Activated CD4-positive, alpha-beta T cell treated with anti-CD3 and anti-CD28 coated beads for 36 hours (primary cell): ENCODE results near the gene FBXW7. TPM values are rescaled to one million over a fixed set of nuclear protein-coding genes. Genes with fewer than 3 reads are reported as not detected.
A peak's percentile ranks its signal among the peaks of the same experiment; 100 is the strongest.

Source experiments
- ATAC-seq: fragments of 200-7000 bp; cut with Tn5 transposase; one replicate; pipeline ENCODE4 v1.10.0; 2021; ENCODE audit warnings: mild to moderate bottlenecking, moderate library complexity
- CTCF ChIA-PET: fragments of 350-600 bp; sonication (Branson Sonifier 250); formaldehyde crosslinking; loops from one replicate; lab custom pipeline; 2021; ENCODE audit warnings: antibody characterized with exemption; lab: Charles Lee
- POLR2A ChIA-PET: fragments of 350-600 bp; sonication (Branson Sonifier 250); formaldehyde crosslinking; loops from one replicate; lab custom pipeline; 2021; ENCODE audit warnings: antibody characterized with exemption, inconsistent platforms; lab: Charles Lee
- DNase-seq: peaks from one replicate; pipeline ENCODE4 v3.0.0-alpha.2; 2020
- H3K27ac Mint-ChIP-seq: one replicate; pipeline ENCODE4 v1.8.0; 2021; ENCODE audit warnings: mixed read lengths
- H3K27me3 Mint-ChIP-seq: one replicate; pipeline ENCODE4 v1.8.0; 2021; ENCODE audit warnings: mixed read lengths
- H3K36me3 Mint-ChIP-seq: one replicate; pipeline ENCODE4 v1.8.0; 2021; ENCODE audit warnings: low read depth, mixed read lengths
- H3K4me1 Mint-ChIP-seq: one replicate; pipeline ENCODE4 v1.8.0; 2021; ENCODE audit warnings: mixed read lengths
- H3K4me3 Mint-ChIP-seq: one replicate; pipeline ENCODE4 v1.8.0; 2021; ENCODE audit warnings: mild to moderate bottlenecking, moderate library complexity, mixed read lengths
- H3K9me3 Mint-ChIP-seq: one replicate; pipeline ENCODE4 v1.8.0; 2021; ENCODE audit warnings: low read depth, mixed read lengths
- intact Hi-C, 2 experiments: fragments of 100-400 bp; cut with DNase I in 1 of 2; cut with micrococcal nuclease in 1 of 2; formaldehyde crosslinking; loops; one replicate each; pipeline versions ENCODE4 v1.14.2 to v1.15.1; 2022 to 2024; cut with DNase I, micrococcal nuclease
- total RNA-seq, 2 experiments: library from RNA; stranded (reverse); gene quantifications; one replicate each; pipeline ENCODE4 v1.2.3, GENCODE V29; 2021

FBXW7 gene
- total RNA-seq, 2 experiments from 2014 or later, result 29.8 to 31.6 TPM

GRCh38 chr4:152419809-152420208 is 116.1 kb downstream of the FBXW7 start:
- Mint-ChIP-seq H3K27me3 (no peaks in the 10 kb centered on the region), H3K27ac (no peak overlapping the region), H3K9me3 (no peaks in the 10 kb centered on the region), H3K4me3 (no peak overlapping the region), H3K4me1 (peaks cover 26% of the 10 kb centered on the region), H3K36me3 (peaks cover 1% of the 10 kb centered on the region)
- POLR2A ChIA-PET, result no interaction called here
- intact Hi-C loops, result no loop called here
- ATAC-seq (no peak), DNase-seq (no peak)
- CTCF ChIA-PET, result interaction anchor here (2.2 kb wide), 1 partner anchor 11 kb away, joined by 12 read pairs; no protein-coding TSS in a partner anchor

GRCh38 chr4:152417673-152418072 is 118.2 kb downstream of the FBXW7 start:
- DNase-seq (no peak), ATAC-seq (no peak)
- no peaks in the 10 kb centered on the region for H3K9me3 Mint-ChIP-seq
- intact Hi-C loops, result no loop called here
- no peak overlapping the region for H3K27ac Mint-ChIP-seq
- ChIA-PET POLR2A (no interaction called here), CTCF (interaction anchor here (0.8 to 2.1 kb wide), 5 partner anchors 9 to 672 kb away, joined by 3 to 11 read pairs (median 4); no protein-coding TSS in a partner anchor)
- peaks cover 23% of the 10 kb centered on the region for H3K4me1 Mint-ChIP-seq
- no peak overlapping the region for H3K4me3 Mint-ChIP-seq
- H3K27me3 Mint-ChIP-seq, result no peaks in the 10 kb centered on the region
- no peaks in the 10 kb centered on the region for H3K36me3 Mint-ChIP-seq

- no peaks in the 10 kb centered on the region for H3K9me3 Mint-ChIP-seq
- no peak for ATAC-seq
- intact Hi-C loops, result no loop called here
- no peak overlapping the region for H3K27ac Mint-ChIP-seq
- H3K27me3 Mint-ChIP-seq, result no peaks in the 10 kb centered on the region
- DNase-seq, result no peak
- no peaks in the 10 kb centered on the region for H3K36me3 Mint-ChIP-seq
- peaks cover 16% of the 10 kb centered on the region for H3K4me1 Mint-ChIP-seq
- ChIA-PET CTCF (interaction anchor here (0.6 to 1.0 kb wide), 2 partner anchors 32 to 169 kb away, joined by 3 read pairs; no protein-coding TSS in a partner anchor), POLR2A (no interaction called here)
- no peak overlapping the region for H3K4me3 Mint-ChIP-seq
These were observed 119.9 kb downstream of the FBXW7 start for GRCh38 chr4:152415980-152416379.

GRCh38 chr4:152408514-152409327 is 127.2 kb downstream of the FBXW7 start:
- DNase-seq (peak; percentile 18), ATAC-seq (peak; percentile 65)
- no peak overlapping the region for H3K4me3 Mint-ChIP-seq
- H3K27me3 Mint-ChIP-seq, result no peaks in the 10 kb centered on the region
- no peaks in the 10 kb centered on the region for H3K9me3 Mint-ChIP-seq
- H3K27ac Mint-ChIP-seq, result no peak overlapping the region
- H3K36me3 Mint-ChIP-seq, result peaks cover 13% of the 10 kb centered on the region
- ChIA-PET POLR2A (no interaction called here), CTCF (interaction anchor here (0.5 to 3.1 kb wide), 39 partner anchors 8 to 361 kb away, joined by 3 to 17 read pairs (median 4); no protein-coding TSS in a partner anchor)
- peaks cover 13% of the 10 kb centered on the region for H3K4me1 Mint-ChIP-seq
- intact Hi-C loops, result loop anchor here (1.0 to 10.0 kb wide), 6 partner anchors 94 to 720 kb away; no protein-coding TSS in a partner anchor

GRCh38 chr4:152401424-152401823 is 134.5 kb downstream of the FBXW7 start:
- intact Hi-C loops, result loop anchor here in 1 of 2 experiments (10.0 kb wide), 1 partner anchor 333 kb away; no protein-coding TSS in a partner anchor
- POLR2A ChIA-PET, result no interaction called here
- no peak overlapping the region for H3K4me3 Mint-ChIP-seq
- no peak for DNase-seq
- peaks cover 18% of the 10 kb centered on the region for H3K4me1 Mint-ChIP-seq
- H3K9me3 Mint-ChIP-seq, result no peaks in the 10 kb centered on the region
- no peak overlapping the region for H3K27ac Mint-ChIP-seq
- peaks cover 30% of the 10 kb centered on the region for H3K36me3 Mint-ChIP-seq
- no peaks in the 10 kb centered on the region for H3K27me3 Mint-ChIP-seq
- CTCF ChIA-PET, result interaction anchor here (1.2 to 1.4 kb wide), 2 partner anchors 8 to 100 kb away, joined by 3 to 4 read pairs; no protein-coding TSS in a partner anchor
- ATAC-seq, result no peak

- no peaks in the 10 kb centered on the region for H3K9me3 Mint-ChIP-seq
- H3K27ac Mint-ChIP-seq, result no peak overlapping the region
- peaks cover 32% of the 10 kb centered on the region for H3K4me1 Mint-ChIP-seq
- no peak for DNase-seq
- peaks cover 20% of the 10 kb centered on the region for H3K36me3 Mint-ChIP-seq
- intact Hi-C loops, result loop anchor here in 1 of 2 experiments (5.0 kb wide), 1 partner anchor 1037 kb away; no protein-coding TSS in a partner anchor
- H3K4me3 Mint-ChIP-seq, result no peak overlapping the region
- peak; percentile 63 for ATAC-seq
- H3K27me3 Mint-ChIP-seq, result no peaks in the 10 kb centered on the region
- POLR2A ChIA-PET, result no interaction called here
- CTCF ChIA-PET, result interaction anchor here (1.2 kb wide), 1 partner anchor 15 kb away, joined by 3 read pairs; no protein-coding TSS in a partner anchor
These were observed 136.6 kb downstream of the FBXW7 start for GRCh38 chr4:152399246-152399645.

GRCh38 chr4:152398060-152398459 is 137.8 kb downstream of the FBXW7 start:
- POLR2A ChIA-PET, result no interaction called here
- intact Hi-C loops, result loop anchor here in 1 of 2 experiments (5.0 kb wide), 1 partner anchor 1036 kb away; no protein-coding TSS in a partner anchor
- ATAC-seq (no peak), DNase-seq (no peak)
- H3K27me3 Mint-ChIP-seq, result no peaks in the 10 kb centered on the region
- peaks cover 16% of the 10 kb centered on the region for H3K36me3 Mint-ChIP-seq
- H3K27ac Mint-ChIP-seq, result no peak overlapping the region
- peaks cover 32% of the 10 kb centered on the region for H3K4me1 Mint-ChIP-seq
- CTCF ChIA-PET, result interaction anchor here (0.8 to 2.1 kb wide), 2 partner anchors 11 to 156 kb away, joined by 5 to 9 read pairs; no protein-coding TSS in a partner anchor
- H3K4me3 Mint-ChIP-seq, result no peak overlapping the region
- H3K9me3 Mint-ChIP-seq, result no peaks in the 10 kb centered on the region

- no peak for DNase-seq
- peaks cover 28% of the 10 kb centered on the region for H3K4me1 Mint-ChIP-seq
- no peaks in the 10 kb centered on the region for H3K27me3 Mint-ChIP-seq
- H3K4me3 Mint-ChIP-seq, result no peak overlapping the region
- H3K36me3 Mint-ChIP-seq, result peaks cover 7% of the 10 kb centered on the region
- CTCF ChIA-PET, result interaction anchor here (0.6 to 2.2 kb wide), 2 partner anchors 14 to 284 kb away, joined by 3 to 10 read pairs; no protein-coding TSS in a partner anchor
- POLR2A ChIA-PET, result no interaction called here
- no peaks in the 10 kb centered on the region for H3K9me3 Mint-ChIP-seq
- H3K27ac Mint-ChIP-seq, result no peak overlapping the region
- no peak for ATAC-seq
- intact Hi-C loops, result loop anchor here in 1 of 2 experiments (5.0 kb wide), 1 partner anchor 1032 kb away; no protein-coding TSS in a partner anchor
These were observed 141.1 kb downstream of the FBXW7 start for GRCh38 chr4:152394791-152395190.

GRCh38 chr4:152392079-152392478 is 143.8 kb downstream of the FBXW7 start:
- Mint-ChIP-seq H3K4me1 (peaks cover 26% of the 10 kb centered on the region), H3K4me3 (no peak overlapping the region), H3K27me3 (no peaks in the 10 kb centered on the region), H3K27ac (no peak overlapping the region), H3K9me3 (peaks cover 2% of the 10 kb centered on the region), H3K36me3 (peaks cover 9% of the 10 kb centered on the region)
- POLR2A ChIA-PET, result no interaction called here
- no peak for DNase-seq
- no peak for ATAC-seq
- intact Hi-C loops, result no loop called here
- CTCF ChIA-PET, result interaction anchor here (1.1 kb wide), 1 partner anchor 17 kb away, joined by 3 read pairs; no protein-coding TSS in a partner anchor

GRCh38 chr4:152390216-152390615 is 145.7 kb downstream of the FBXW7 start:
- Mint-ChIP-seq H3K36me3 (peaks cover 9% of the 10 kb centered on the region), H3K9me3 (peaks cover 2% of the 10 kb centered on the region), H3K27me3 (no peaks in the 10 kb centered on the region), H3K27ac (no peak overlapping the region), H3K4me3 (no peak overlapping the region), H3K4me1 (peaks cover 18% of the 10 kb centered on the region)
- no peak for DNase-seq
- intact Hi-C loops, result no loop called here
- ATAC-seq, result no peak
- CTCF ChIA-PET, result interaction anchor here (0.5 to 2.2 kb wide), 4 partner anchors 18 to 349 kb away, joined by 3 to 8 read pairs (median 4); no protein-coding TSS in a partner anchor
- POLR2A ChIA-PET, result no interaction called here

GRCh38 chr4:152389359-152389758 is 146.5 kb downstream of the FBXW7 start:
- POLR2A ChIA-PET, result interaction anchor here (0.6 kb wide), 1 partner anchor 625 kb away, joined by 3 read pairs; no protein-coding TSS in a partner anchor
- H3K4me3 Mint-ChIP-seq, result no peak overlapping the region
- intact Hi-C loops, result no loop called here
- peaks cover 12% of the 10 kb centered on the region for H3K4me1 Mint-ChIP-seq
- no peaks in the 10 kb centered on the region for H3K27me3 Mint-ChIP-seq
- peaks cover 2% of the 10 kb centered on the region for H3K9me3 Mint-ChIP-seq
- no peak for DNase-seq
- H3K36me3 Mint-ChIP-seq, result peaks cover 9% of the 10 kb centered on the region
- CTCF ChIA-PET, result interaction anchor here (0.6 to 2.2 kb wide), 2 partner anchors 19 to 350 kb away, joined by 4 to 8 read pairs; no protein-coding TSS in a partner anchor
- no peak for ATAC-seq
- no peak overlapping the region for H3K27ac Mint-ChIP-seq
